Thyroid gland (tissue), 4 donors: ENCODE results near the gene DDX39B.

Experiments used
- CTCF ChIP-seq, 6 experiments: fragments of 200-600 bp in 3 of 6; fragments of 450-650 bp in 3 of 6; sonication (generic) in 3 of 6; IDR thresholded peaks; one replicate each; pipeline ENCODE4 v1.5.1; 2016 to 2019; ENCODE audit warnings: antibody characterized with exemption in 6 of 6, mild to moderate bottlenecking in 2 of 6, inconsistent platforms in 1 of 6, moderate library complexity in 1 of 6
- POLR2A ChIP-seq, 2 donors: fragments of 450-650 bp; IDR thresholded peaks; one replicate each; pipeline ENCODE4 v1.6.1; 2017; ENCODE audit warnings: antibody characterized with exemption in 2 of 2, mild to moderate bottlenecking in 2 of 2, moderate library complexity in 1 of 2

DNA sequence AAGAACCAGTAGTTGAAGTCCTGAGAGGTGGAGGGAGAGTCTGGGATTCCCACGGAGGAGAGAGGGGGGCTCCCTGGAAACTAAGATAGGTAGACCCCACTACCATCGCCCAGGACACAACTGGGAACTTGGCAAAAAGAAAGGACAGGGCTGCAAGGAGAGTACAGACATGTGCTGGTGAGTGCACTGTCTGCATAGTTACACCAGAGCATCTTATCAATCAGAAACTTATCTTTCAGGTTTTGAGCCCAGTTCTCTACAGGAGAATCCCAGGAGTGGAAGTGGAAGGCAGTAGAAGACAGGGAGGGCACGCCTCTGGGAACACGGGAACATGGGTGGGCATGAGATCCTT, 17.8 kb upstream of the DDX39B start:
- no peak for TF ChIP-seq CTCF (IDR thresholded peaks at IDR 0.05)
- TF ChIP-seq POLR2A (IDR thresholded peaks at IDR 0.05), result no peak
